Glomerular visceral epithelial cell (primary cell): Measurements from ENCODE around the gene PTPRN2.

Experiments used
- DNase-seq: peaks from one replicate; pipeline ENCODE4 v3.0.0-alpha.2; 2016; ENCODE audit errors: extremely low spot score

The PTPRN2 gene

GRCh38 chr7:157612664-157613561 is 974.7 kb downstream of the PTPRN2 start:
- no peak for DNase-seq

GRCh38 chr7:157612009-157612663 is 975.5 kb downstream of the PTPRN2 start:
- DNase-seq = no peak

- no peak for DNase-seq
Observed at GRCh38 chr7:157611341-157611740, 976.3 kb downstream of the PTPRN2 start.

GRCh38 chr7:157610671-157611295 is 976.8 kb downstream of the PTPRN2 start:
- DNase-seq = no peak

GRCh38 chr7:157609932-157610640 is 977.5 kb downstream of the PTPRN2 start:
- no peak for DNase-seq

GRCh38 chr7:157609516-157609915 is 978.1 kb downstream of the PTPRN2 start:
- DNase-seq = no peak

GRCh38 chr7:157607218-157607617 is 980.4 kb downstream of the PTPRN2 start:
- DNase-seq = no peak

GRCh38 chr7:157606140-157606539 is 981.5 kb downstream of the PTPRN2 start:
- DNase-seq = no peak

- no peak for DNase-seq
Observed at GRCh38 chr7:157605638-157606037, 982.0 kb downstream of the PTPRN2 start.

GRCh38 chr7:157604661-157605381 is 982.8 kb downstream of the PTPRN2 start:
- DNase-seq = no peak

- DNase-seq = no peak
Observed at GRCh38 chr7:157603716-157604115, 983.9 kb downstream of the PTPRN2 start.

- DNase-seq = no peak
Observed at GRCh38 chr7:157603005-157603404, 984.6 kb downstream of the PTPRN2 start.

GRCh38 chr7:157602581-157602980 is 985.0 kb downstream of the PTPRN2 start:
- DNase-seq = no peak

GRCh38 chr7:157602156-157602555 is 985.5 kb downstream of the PTPRN2 start:
- DNase-seq = no peak

- no peak for DNase-seq
Observed at GRCh38 chr7:157601530-157601929, 986.1 kb downstream of the PTPRN2 start.

GRCh38 chr7:157599491-157599890 is 988.1 kb downstream of the PTPRN2 start:
- DNase-seq = no peak

- DNase-seq = no peak
Observed at GRCh38 chr7:157597562-157597961, 990.1 kb downstream of the PTPRN2 start.

GRCh38 chr7:157596881-157597280 is 990.7 kb downstream of the PTPRN2 start:
- no peak for DNase-seq

- no peak for DNase-seq
Observed at GRCh38 chr7:157596471-157596870, 991.2 kb downstream of the PTPRN2 start.

- no peak for DNase-seq
Observed at GRCh38 chr7:157596026-157596425, 991.6 kb downstream of the PTPRN2 start.

- no peak for DNase-seq
Observed at GRCh38 chr7:157595086-157595855, 992.4 kb downstream of the PTPRN2 start.
